Midbrain (tissue), 1 donor: ENCODE results near the gene GJB6.

Source experiments
- DNase-seq: peaks from one replicate; lab custom pipeline; 2025; lab: John Stamatoyannopoulos, UW

The GJB6 gene

GRCh38 chr13:20227288-20227687 lies 4.8 kb downstream of the GJB6 start:
- DNase-seq, result no peak

DNA sequence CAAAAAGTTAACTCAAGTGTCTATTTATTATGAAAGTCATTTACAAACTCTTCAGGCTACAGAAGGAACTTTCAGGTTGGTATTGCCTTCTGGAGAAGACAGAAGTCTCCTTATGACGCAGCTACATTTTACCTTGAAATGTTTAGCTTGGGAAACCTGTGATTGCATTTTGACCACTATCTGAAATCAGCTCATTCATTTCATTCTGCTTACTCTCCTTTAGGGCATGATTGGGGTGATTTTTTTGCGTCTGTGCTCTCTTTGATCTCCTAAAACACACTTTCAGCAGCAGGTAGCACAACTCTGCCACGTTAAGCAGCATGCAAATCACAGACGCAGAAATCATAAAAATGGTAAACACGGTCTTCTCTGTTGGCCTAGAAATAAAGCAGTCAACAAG lies 9.6 kb downstream of the GJB6 start:
- DNase-seq, result no peak

- no peak for DNase-seq
These were observed 10.3 kb downstream of the GJB6 start for GRCh38 chr13:20221772-20222171.

DNA sequence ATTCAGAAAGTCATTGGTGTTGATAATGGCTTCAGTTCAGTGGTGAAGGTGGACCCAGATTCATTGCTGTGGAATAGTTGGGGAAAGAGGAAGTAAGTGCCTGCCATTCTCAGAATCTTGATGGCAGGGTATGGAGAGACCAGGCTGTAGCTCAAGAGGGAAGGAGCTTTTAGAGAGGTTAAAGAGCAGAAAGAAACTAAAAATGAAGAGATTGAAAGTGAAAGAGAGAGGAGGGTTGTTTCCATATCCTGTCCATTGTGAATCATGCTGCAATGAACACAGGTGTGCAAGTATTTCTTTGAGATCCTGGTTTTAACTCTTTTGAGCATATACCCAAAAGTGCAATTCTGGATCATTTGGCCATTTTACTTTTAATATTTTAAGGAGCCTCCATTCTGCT lies 12.5 kb downstream of the GJB6 start:
- no peak for DNase-seq

DNA sequence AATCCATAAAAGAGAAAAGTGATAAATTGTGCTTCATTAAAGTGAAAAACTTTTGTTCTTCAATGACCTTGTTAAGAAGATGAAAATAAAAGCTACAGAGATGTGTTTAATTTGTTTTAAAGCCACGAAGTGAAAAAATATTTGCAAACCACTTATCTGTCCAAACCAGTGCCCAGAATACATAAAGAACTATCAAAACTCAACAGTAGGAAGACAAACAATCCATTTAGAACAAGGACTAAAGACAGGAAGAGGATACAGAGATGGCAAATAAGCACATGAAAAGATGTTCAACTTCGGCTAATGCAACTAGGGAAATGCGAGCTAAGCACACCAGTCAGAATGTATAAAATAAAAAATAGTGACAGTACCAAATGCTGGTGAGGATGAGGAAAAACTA lies 15.0 kb downstream of the GJB6 start:
- DNase-seq, result no peak

DNA sequence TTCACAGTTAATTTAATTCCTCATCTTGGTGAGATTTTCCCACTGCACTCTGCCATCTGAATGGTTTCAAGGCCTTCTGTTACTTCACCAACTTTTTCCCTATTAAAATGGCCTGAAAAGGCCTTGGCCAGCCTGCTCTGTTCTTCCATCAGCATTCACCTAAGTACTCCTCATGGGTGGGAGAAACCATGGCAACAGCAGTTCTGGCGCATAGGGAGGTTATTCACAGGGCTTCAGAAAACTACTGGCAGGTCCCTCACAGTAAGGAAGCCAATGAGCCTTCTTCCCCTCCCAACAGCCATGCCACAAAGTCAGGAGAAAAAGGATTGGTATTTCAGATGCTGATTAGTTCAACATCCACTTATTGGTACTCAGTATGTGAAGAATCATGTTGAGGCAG lies 22.2 kb downstream of the GJB6 start:
- peak; percentile 19 for DNase-seq

- no peak for DNase-seq
These were observed 25.4 kb downstream of the GJB6 start for GRCh38 chr13:20206698-20207235.

GRCh38 chr13:20206065-20206697 lies 25.9 kb downstream of the GJB6 start:
- no peak for DNase-seq

DNA sequence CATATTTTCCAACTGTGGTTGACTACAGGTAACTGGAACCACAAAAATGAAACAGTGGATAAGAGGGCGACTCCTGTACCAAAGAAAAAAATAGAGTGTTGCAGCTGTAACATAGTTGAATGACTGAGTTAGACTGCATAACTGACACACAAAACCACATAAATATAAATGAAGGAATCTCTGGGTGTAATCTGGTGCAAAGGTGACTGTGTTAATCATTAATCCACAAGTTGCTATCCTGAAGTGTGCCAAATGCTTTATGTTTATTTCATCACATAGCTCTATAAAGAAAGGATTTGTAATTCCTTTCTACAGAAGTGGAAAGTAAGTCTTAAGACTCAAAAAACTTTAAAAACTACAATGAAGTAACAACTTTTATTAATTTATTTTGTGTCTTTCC lies 33.3 kb downstream of the GJB6 start:
- no peak for DNase-seq

DNA sequence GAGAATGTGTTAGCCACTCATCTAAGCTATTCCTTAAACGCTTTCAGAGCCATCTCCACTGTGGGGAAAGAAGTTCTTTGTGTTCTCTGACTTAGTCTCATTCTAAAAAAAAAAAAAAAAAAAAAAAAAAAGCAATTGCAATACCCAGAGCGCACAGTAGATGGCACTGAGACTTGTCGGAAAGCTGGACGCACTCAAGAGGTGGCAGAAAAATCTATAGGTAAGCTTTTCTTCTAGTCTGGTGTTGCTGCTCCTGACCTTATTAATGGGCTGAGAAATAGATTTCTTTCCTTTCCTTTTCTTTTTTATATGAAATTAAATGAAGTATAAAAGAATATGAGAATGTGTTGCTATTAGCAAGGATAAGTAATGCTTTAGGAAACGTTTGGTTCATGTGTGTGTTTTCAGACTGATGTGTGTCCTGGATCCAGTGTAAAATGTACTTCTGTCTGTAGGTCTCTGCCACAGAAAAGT lies 34.7 kb downstream of the GJB6 start:
- DNase-seq, result peak; percentile 57

GRCh38 chr13:20195801-20196200 lies 36.3 kb downstream of the GJB6 start:
- DNase-seq, result no peak

DNA sequence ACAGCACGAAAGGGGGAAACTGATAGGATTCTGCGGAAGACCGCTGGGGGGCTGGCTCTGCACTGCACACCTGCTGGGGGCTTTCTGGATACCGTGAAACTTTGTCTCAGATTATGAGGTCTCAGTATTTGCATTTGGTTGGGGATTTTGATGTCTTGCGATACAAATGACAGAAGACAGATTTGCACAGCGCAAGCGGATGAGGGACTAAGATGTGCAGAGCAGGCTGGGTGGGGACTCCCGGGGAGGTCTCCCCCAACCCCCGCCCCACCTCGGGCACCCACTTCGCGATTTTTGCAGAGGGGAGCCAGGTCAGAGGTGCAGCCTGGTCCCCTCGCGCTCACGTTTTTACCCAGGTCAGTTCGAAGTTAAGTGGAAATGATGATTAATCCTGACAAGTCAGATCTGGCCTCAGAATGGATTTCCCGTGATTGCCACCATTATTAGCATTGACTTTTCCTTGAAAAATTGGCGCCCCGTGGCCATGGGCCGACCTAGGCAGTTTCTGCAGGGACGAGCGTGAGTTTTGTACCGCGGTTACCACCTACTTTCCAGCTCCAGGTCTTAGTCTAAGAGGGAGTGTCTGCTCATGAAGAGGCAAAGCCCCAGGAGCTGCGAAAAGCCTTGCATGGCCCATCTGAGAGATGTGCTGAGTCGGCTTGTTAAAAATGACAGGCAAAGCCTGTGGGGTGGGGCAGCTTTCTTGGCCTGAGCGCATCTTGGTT lies 38.0 kb downstream of the GJB6 start:
- DNase-seq, result no peak

DNA sequence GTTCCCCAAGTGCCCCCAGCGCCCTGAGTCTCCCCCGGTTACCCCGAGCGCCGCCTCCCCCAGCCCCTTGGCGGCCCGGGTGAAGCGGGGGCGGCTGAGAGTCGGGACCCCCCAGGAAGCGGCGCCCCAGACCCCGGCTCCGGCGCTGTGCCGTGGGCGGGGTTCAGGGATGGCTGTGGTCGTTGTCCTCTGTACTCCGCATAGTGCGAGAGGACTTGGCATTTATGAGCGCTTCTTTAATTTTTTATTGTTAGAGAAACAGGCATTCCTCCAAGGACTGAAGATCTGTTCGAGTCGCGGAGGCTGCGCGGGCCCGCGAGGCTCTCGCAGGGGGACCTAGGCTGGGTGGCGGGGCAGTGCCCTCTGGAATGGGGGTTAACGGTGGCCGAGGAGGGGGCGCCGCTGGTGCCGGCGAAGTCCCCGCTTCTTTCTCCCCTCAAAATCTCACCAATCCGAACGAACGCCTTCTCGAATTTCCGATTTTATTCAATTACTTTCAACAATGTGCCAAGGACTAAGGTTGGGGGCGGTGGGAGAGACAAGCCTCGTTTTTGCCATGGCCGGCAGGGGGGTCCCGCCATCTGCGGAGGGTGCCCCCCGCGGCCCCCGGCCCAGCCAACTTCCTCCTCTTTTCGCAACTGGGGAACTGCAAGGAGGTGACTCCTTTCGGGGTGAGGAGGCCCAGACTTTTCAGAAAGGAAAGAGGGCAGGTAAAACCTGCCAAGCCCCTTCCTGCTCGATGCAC lies 38.8 kb downstream of the GJB6 start:
- no peak for DNase-seq

DNA sequence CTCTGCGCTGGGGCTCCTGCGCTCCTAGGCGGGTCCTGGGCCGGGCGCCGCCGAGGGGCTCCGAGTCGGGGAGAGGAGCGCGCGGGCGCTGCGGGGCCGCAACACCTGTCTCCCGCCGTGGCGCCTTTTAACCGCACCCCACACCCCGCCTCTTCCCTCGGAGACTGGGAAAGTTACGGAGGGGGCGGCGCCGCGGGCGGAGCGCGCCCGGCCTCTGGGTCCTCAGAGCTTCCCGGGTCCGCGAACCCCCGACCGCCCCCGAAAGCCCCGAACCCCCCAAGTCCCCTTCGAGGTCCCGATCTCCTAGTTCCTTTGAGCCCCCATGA lies 39.3 kb downstream of the GJB6 start, which contains the start of gene GJB2:
GJB2 (minus strand) TSS at position 103 of the 326 bp plus-strand sequence. CDS start 3,357 bp downstream, outside the sequence.
- no peak for DNase-seq

DNA sequence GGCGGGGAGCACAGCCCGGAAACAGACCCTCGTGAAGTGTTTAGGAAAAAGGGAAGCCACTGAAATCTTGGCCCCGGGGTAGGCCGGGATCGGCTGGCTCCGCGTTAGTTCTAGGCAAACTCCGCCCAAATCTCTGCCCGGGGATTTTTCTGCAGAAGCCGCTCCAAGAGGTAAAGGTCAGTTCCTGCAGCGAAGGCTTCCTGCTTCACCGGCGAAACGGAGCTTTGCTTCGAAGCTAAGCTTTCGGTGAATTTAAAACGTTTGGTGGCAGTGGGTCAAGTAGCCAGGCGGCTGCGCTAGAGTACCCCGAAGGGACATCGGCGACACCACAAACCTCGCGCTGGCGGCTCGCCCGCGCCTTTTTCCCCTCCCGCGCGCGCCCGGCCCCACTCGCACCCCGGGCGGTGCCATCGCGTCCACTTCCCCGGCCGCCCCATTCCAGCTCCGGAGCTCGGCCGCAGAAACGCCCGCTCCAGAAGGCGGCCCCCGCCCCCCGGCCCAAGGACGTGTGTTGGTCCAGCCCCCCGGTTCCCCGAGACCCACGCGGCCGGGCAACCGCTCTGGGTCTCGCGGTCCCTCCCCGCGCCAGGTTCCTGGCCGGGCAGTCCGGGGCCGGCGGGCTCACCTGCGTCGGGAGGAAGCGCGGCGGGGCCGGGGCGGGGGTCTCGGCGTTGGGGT lies 39.8 kb downstream of the GJB6 start:
- DNase-seq, result peak; percentile 14

DNA sequence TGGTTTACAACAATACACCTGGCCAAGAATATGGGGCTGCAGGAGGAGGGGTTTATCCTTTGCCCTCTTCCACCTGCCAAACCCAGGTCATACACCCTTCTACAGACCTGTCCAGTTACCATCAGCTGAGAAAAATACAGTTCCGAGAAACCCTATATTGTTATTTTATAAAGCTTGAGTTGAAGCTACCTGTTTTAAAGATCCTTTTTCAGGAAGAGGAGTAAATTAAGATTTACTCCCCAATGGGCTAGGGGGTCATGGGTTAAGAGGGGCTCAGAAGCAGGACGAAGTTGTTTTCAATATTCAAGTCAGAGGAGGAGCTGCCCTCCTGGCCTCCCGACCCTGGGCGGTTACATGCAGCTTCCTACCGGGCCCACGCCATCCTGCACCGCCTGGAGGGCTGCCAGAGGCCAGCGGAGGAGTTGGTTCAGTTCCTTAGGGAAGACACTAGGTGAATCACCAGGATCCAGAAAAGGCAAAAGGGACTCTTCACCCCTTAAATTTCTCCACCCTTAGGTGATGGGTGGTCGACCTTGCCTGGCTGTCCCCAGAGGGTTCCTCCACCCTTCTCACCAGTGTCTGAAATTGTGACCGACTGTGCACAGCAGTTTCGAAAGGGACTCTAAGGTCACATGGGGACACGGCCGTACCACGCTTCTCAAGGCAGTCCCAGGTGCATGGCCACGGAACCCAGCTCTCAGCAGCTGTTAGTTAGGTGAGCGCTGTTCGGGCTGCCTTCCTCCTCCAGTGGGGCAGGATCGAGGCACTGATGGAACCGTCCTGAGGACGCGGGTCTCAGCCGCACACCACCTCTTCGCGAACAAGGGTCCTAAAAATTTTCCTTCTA lies 40.6 kb downstream of the GJB6 start:
- no peak for DNase-seq

DNA sequence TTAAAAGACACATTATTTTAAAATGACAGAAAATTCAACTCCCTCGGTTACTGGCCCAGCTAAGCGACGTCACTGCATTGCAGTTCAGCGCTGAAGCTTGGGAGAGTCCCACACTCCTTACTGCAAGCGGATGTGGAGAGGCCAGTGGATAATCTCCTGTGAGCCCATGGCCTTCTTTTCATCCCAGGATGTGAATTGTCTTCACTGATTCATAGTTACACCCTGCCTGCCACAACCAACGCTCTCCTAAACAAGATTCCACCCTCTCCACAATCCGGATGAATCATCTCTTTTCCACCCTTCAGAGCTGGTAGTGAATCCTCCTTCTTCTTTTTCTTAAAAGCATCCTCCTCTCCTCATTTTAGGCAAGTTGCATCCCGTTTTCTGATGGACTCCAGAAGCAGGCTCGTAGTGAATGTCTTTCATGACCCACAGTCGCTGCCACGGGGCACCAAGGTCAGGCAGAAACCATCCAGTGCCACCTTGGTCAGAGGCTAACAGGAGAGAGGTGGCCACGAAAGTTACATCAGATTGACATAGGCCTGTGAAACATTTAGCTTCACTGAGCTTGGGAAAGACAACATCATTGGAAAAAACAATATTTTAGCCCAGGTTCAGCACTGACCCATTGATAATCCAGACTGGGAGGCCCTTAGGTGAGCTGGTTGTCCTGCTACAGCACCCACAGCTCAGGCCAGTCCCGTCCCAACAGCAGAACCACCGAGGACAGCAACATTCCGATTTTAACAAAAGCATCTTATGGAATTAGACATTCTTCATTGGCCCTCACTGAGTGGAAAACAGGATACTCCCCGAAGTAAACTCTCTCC lies 41.4 kb downstream of the GJB6 start:
- no peak for DNase-seq

GRCh38 chr13:20190076-20190475 lies 42.0 kb downstream of the GJB6 start:
- DNase-seq, result no peak

GRCh38 chr13:20188667-20189553 lies 43.2 kb downstream of the GJB6 start:
- DNase-seq, result no peak
